ENCODE data around the gene SNX21. TPM values are rescaled to one million over a fixed set of nuclear protein-coding genes. Genes with fewer than 3 reads are reported as not detected.

SNX21 gene
- total RNA-seq, 1 donor from 2014 or later, result 25.6 TPM

GRCh38 chr20:45818239-45818638 lies 15.4 kb upstream of the SNX21 start:
- TF ChIP-seq CTCF (IDR thresholded peaks at IDR 0.05), result no peak
- DNase-seq (ENCODE audit: extremely low spot score, unreplicated experiment), result no peak
- Mint-ChIP-seq H3K9me3 (ENCODE audit: unreplicated experiment) (no peaks in the 10 kb centered on the region), H3K27ac (ENCODE audit: unreplicated experiment) (peak overlapping the region; percentile 58), H3K4me1 (ENCODE audit: unreplicated experiment) (peaks cover 33% of the 10 kb centered on the region), H3K27me3 (ENCODE audit: unreplicated experiment) (no peaks in the 10 kb centered on the region), H3K4me3 (ENCODE audit: unreplicated experiment) (no peak overlapping the region), H3K36me3 (ENCODE audit: unreplicated experiment) (no peaks in the 10 kb centered on the region)

- H3K4me3 Mint-ChIP-seq (ENCODE audit: unreplicated experiment), result no peak overlapping the region
- H3K36me3 Mint-ChIP-seq (ENCODE audit: unreplicated experiment), result no peaks in the 10 kb centered on the region
- no peak overlapping the region for H3K27ac Mint-ChIP-seq (ENCODE audit: unreplicated experiment)
- H3K27me3 Mint-ChIP-seq (ENCODE audit: unreplicated experiment), result no peaks in the 10 kb centered on the region
- DNase-seq (ENCODE audit: extremely low spot score, unreplicated experiment), result no peak
- H3K9me3 Mint-ChIP-seq (ENCODE audit: unreplicated experiment), result no peaks in the 10 kb centered on the region
- H3K4me1 Mint-ChIP-seq (ENCODE audit: unreplicated experiment), result peaks cover 30% of the 10 kb centered on the region
- TF ChIP-seq CTCF (IDR thresholded peaks at IDR 0.05), result no peak
These were observed 14.1 kb upstream of the SNX21 start for GRCh38 chr20:45819466-45819865.

GRCh38 chr20:45821947-45822346 lies 11.7 kb upstream of the SNX21 start:
- Mint-ChIP-seq H3K27ac (ENCODE audit: unreplicated experiment) (no peak overlapping the region), H3K4me3 (ENCODE audit: unreplicated experiment) (no peak overlapping the region), H3K9me3 (ENCODE audit: unreplicated experiment) (no peaks in the 10 kb centered on the region), H3K36me3 (ENCODE audit: unreplicated experiment) (no peaks in the 10 kb centered on the region), H3K27me3 (ENCODE audit: unreplicated experiment) (no peaks in the 10 kb centered on the region), H3K4me1 (ENCODE audit: unreplicated experiment) (peaks cover 33% of the 10 kb centered on the region)
- no peak for TF ChIP-seq CTCF (IDR thresholded peaks at IDR 0.05)
- no peak for DNase-seq (ENCODE audit: extremely low spot score, unreplicated experiment)

GRCh38 chr20:45822857-45823256 lies 10.7 kb upstream of the SNX21 start:
- no peak overlapping the region for H3K27ac Mint-ChIP-seq (ENCODE audit: unreplicated experiment)

More at GRCh38 chr20:45822857-45823256, 10.7 kb upstream of the SNX21 start:
- Mint-ChIP-seq H3K27me3 (ENCODE audit: unreplicated experiment) (no peaks in the 10 kb centered on the region), H3K4me1 (ENCODE audit: unreplicated experiment) (peaks cover 32% of the 10 kb centered on the region), H3K36me3 (ENCODE audit: unreplicated experiment) (no peaks in the 10 kb centered on the region), H3K9me3 (ENCODE audit: unreplicated experiment) (no peaks in the 10 kb centered on the region), H3K4me3 (ENCODE audit: unreplicated experiment) (no peak overlapping the region)
- DNase-seq (ENCODE audit: extremely low spot score, unreplicated experiment), result no peak
- TF ChIP-seq CTCF (IDR thresholded peaks at IDR 0.05), result no peak

Data from osteocyte (in vitro differentiated cells).